ENCODE data around the gene RAB28.

Gene RAB28

DNA sequence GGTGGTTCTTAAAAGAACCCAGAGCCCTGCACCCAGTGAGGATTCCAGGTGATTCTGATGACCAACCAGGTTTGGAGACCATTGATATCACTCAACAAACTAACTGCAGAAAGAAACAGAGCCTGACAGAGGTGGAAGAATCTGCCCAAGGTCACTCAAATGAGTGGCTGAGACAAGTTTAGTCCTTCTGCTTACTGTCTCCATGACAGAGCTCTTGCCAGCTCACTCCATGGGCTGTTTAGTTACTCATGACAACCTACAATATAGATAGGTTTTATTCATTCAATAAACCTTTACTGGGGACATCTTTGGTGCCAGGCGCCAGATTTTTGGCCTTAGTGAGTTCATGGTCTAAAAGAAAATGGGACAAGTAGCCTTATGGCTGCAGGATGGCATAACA is 124.3 kb downstream of the RAB28 start:
- Histone ChIP-seq H3K4me3 (ENCODE audit: low read length in 2 of 2) (no peak overlapping the region), H3K9me3 (replicated peaks in 1 of 2; ENCODE audit: control insufficient read depth in 2 of 2, insufficient read depth in 1 of 2, low read depth in 1 of 2, low read length in 2 of 2) (no peaks in the 10 kb centered on the region), H3K79me1 (ENCODE audit: low read depth, low read length) (no peaks in the 10 kb centered on the region), H4K8ac (ENCODE audit: low read depth, low read length) (no peak overlapping the region), H3K9ac (ENCODE audit: low read depth, low read length, poor library complexity) (no peak overlapping the region), H3K18ac (ENCODE audit: low read length) (no peak overlapping the region), H2BK12ac (ENCODE audit: low read length) (no peak overlapping the region), H2BK15ac (ENCODE audit: low read length) (no peak overlapping the region), H4K91ac (ENCODE audit: low read depth, low read length, poor library complexity) (no peak overlapping the region), H3K4me2 (ENCODE audit: insufficient read depth, low read length, poor library complexity, severe bottlenecking) (no peak overlapping the region), H2BK120ac (ENCODE audit: low read depth, low read length) (no peak overlapping the region), H2AFZ (ENCODE audit: low read length) (no peak overlapping the region), H3K27ac (replicated peaks; ENCODE audit: low read length) (no peak overlapping the region), H2BK5ac (ENCODE audit: low read length) (no peak overlapping the region), H3K4me1 (ENCODE audit: control insufficient read depth in 2 of 2, insufficient read depth in 1 of 2, low read depth in 1 of 2, low read length in 2 of 2) (peaks cover 2 to 8% of the 10 kb centered on the region in 2 donors), H3K27me3 (ENCODE audit: control insufficient read depth in 3 of 3, insufficient read depth in 3 of 3, low read depth in 1 of 3, low read length in 3 of 3) (no peaks in the 10 kb centered on the region), H3K14ac (ENCODE audit: low read length) (no peak overlapping the region), H3K36me3 (replicated peaks in 1 of 2; ENCODE audit: control insufficient read depth in 2 of 2, insufficient read depth in 2 of 2, low read length in 2 of 2) (peaks cover 0 to 15% of the 10 kb centered on the region in 2 donors), H3K23ac (ENCODE audit: low read depth, low read length, poor library complexity) (no peak overlapping the region), H3K4ac (ENCODE audit: low read length) (no peak overlapping the region), H2AK5ac (ENCODE audit: low read depth, low read length) (no peak overlapping the region)
- no peak for DNase-seq (ENCODE audit: low spot score)
- WGBS, 2 donors (ENCODE audit: extremely low coverage in 2 of 2, insufficient read length in 2 of 2, insufficient replicate concordance in 1 of 2) = no CpG with 5 or more reads among the region's 1 CpG

DNA sequence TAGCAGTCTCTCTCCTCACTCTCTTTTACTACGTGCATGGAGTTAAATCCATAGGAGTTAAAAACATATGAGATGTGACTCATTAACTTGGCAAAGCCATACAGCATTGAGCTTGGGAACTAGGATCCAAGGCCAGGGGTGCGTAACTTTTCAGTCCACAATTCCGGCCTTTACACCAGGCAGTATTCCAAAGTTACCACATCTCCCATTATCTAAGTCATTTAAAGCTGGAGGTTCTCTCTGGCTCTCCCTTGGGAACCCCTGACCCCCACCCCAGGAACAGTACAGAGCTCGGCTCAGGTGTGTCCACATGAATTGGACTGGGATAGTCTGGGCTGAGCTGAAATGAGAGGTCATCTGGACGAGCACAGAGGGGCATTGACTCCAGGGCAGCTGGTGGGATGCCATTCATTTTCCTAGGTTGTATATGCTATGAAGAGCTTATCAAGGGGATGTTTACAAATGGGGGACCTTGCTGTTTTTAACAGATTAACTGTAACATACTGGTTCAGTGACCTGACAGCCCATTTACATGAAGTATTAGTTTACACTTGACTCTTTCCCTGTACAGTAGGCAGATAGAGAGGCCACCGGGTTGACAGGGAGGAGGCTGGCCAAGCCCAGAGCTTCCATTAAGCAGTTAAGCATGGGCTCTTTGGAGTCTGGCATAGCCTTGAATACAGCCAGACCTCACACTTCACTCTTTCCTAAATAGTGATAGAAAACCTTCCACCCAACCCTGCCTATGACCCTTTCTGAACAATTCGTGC is 128.8 kb downstream of the RAB28 start:
- WGBS, 2 donors (ENCODE audit: extremely low coverage in 2 of 2, insufficient read length in 2 of 2, insufficient replicate concordance in 1 of 2) = no CpG with 5 or more reads among the region's 7 CpGs
- Histone ChIP-seq H3K23ac (ENCODE audit: low read depth, low read length, poor library complexity) (no peak overlapping the region), H2AFZ (ENCODE audit: low read length) (no peak overlapping the region), H3K27ac (replicated peaks; ENCODE audit: low read length) (no peak overlapping the region), H3K9ac (ENCODE audit: low read depth, low read length, poor library complexity) (no peak overlapping the region), H2BK5ac (ENCODE audit: low read length) (no peak overlapping the region), H2BK120ac (ENCODE audit: low read depth, low read length) (no peak overlapping the region), H4K8ac (ENCODE audit: low read depth, low read length) (no peak overlapping the region), H4K91ac (ENCODE audit: low read depth, low read length, poor library complexity) (no peak overlapping the region), H3K9me3 (replicated peaks in 1 of 2; ENCODE audit: control insufficient read depth in 2 of 2, insufficient read depth in 1 of 2, low read depth in 1 of 2, low read length in 2 of 2) (peaks cover 0 to 14% of the 10 kb centered on the region in 2 donors), H3K4ac (ENCODE audit: low read length) (no peak overlapping the region), H2BK15ac (ENCODE audit: low read length) (no peak overlapping the region), H3K14ac (ENCODE audit: low read length) (no peak overlapping the region), H2BK12ac (ENCODE audit: low read length) (no peak overlapping the region), H3K36me3 (replicated peaks in 1 of 2; ENCODE audit: control insufficient read depth in 2 of 2, insufficient read depth in 2 of 2, low read length in 2 of 2) (peaks cover 0 to 4% of the 10 kb centered on the region in 2 donors), H2AK5ac (ENCODE audit: low read depth, low read length) (no peak overlapping the region), H3K4me1 (ENCODE audit: control insufficient read depth in 2 of 2, insufficient read depth in 1 of 2, low read depth in 1 of 2, low read length in 2 of 2) (no peaks in the 10 kb centered on the region), H3K18ac (ENCODE audit: low read length) (no peak overlapping the region), H3K27me3 (ENCODE audit: control insufficient read depth in 3 of 3, insufficient read depth in 3 of 3, low read depth in 1 of 3, low read length in 3 of 3) (no peaks in the 10 kb centered on the region), H3K4me3 (ENCODE audit: low read length in 2 of 2) (no peak overlapping the region), H3K79me1 (ENCODE audit: low read depth, low read length) (no peaks in the 10 kb centered on the region), H3K4me2 (ENCODE audit: insufficient read depth, low read length, poor library complexity, severe bottlenecking) (no peak overlapping the region)
- no peak for DNase-seq (ENCODE audit: low spot score)

- no peak overlapping the region for H2BK12ac ChIP-seq (ENCODE audit: low read length)
- H3K4ac ChIP-seq (ENCODE audit: low read length) = no peak overlapping the region
- WGBS, 2 donors (ENCODE audit: extremely low coverage in 2 of 2, insufficient read length in 2 of 2, insufficient replicate concordance in 1 of 2) = no CpG with 5 or more reads among the region's 3 CpGs
- no peaks in the 10 kb centered on the region for H3K36me3 ChIP-seq (replicated peaks in 1 of 2; ENCODE audit: control insufficient read depth in 2 of 2, insufficient read depth in 2 of 2, low read length in 2 of 2)
- no peak overlapping the region for H3K27ac ChIP-seq (replicated peaks; ENCODE audit: low read length)
- no peak overlapping the region for H2AK5ac ChIP-seq (ENCODE audit: low read depth, low read length)
- DNase-seq (ENCODE audit: low spot score) = no peak
- no peak overlapping the region for H3K18ac ChIP-seq (ENCODE audit: low read length)
- no peak overlapping the region for H4K91ac ChIP-seq (ENCODE audit: low read depth, low read length, poor library complexity)
- no peak overlapping the region for H2BK15ac ChIP-seq (ENCODE audit: low read length)
- peaks cover 0 to 18% of the 10 kb centered on the region in 2 donors for H3K9me3 ChIP-seq (replicated peaks in 1 of 2; ENCODE audit: control insufficient read depth in 2 of 2, insufficient read depth in 1 of 2, low read depth in 1 of 2, low read length in 2 of 2)
- H3K27me3 ChIP-seq (ENCODE audit: control insufficient read depth in 3 of 3, insufficient read depth in 3 of 3, low read depth in 1 of 3, low read length in 3 of 3) = no peaks in the 10 kb centered on the region
- no peak overlapping the region for H2BK120ac ChIP-seq (ENCODE audit: low read depth, low read length)
- H3K14ac ChIP-seq (ENCODE audit: low read length) = no peak overlapping the region
- H3K23ac ChIP-seq (ENCODE audit: low read depth, low read length, poor library complexity) = no peak overlapping the region
- H2BK5ac ChIP-seq (ENCODE audit: low read length) = no peak overlapping the region
- no peak overlapping the region for H2AFZ ChIP-seq (ENCODE audit: low read length)
- H4K8ac ChIP-seq (ENCODE audit: low read depth, low read length) = no peak overlapping the region
- no peaks in the 10 kb centered on the region for H3K79me1 ChIP-seq (ENCODE audit: low read depth, low read length)
- no peaks in the 10 kb centered on the region for H3K4me1 ChIP-seq (ENCODE audit: control insufficient read depth in 2 of 2, insufficient read depth in 1 of 2, low read depth in 1 of 2, low read length in 2 of 2)
- no peak overlapping the region for H3K9ac ChIP-seq (ENCODE audit: low read depth, low read length, poor library complexity)
- no peak overlapping the region for H3K4me3 ChIP-seq (ENCODE audit: low read length in 2 of 2)
- H3K4me2 ChIP-seq (ENCODE audit: insufficient read depth, low read length, poor library complexity, severe bottlenecking) = no peak overlapping the region
Measured at GRCh38 chr4:13349096-13349495, 135.0 kb downstream of the RAB28 start.

GRCh38 chr4:13348216-13348615 is 135.9 kb downstream of the RAB28 start:
- no peak overlapping the region for H4K91ac ChIP-seq (ENCODE audit: low read depth, low read length, poor library complexity)
- no peak overlapping the region for H3K9ac ChIP-seq (ENCODE audit: low read depth, low read length, poor library complexity)
- H3K9me3 ChIP-seq (replicated peaks in 1 of 2; ENCODE audit: control insufficient read depth in 2 of 2, insufficient read depth in 1 of 2, low read depth in 1 of 2, low read length in 2 of 2) = peaks cover 0 to 18% of the 10 kb centered on the region in 2 donors
- no peaks in the 10 kb centered on the region for H3K27me3 ChIP-seq (ENCODE audit: control insufficient read depth in 3 of 3, insufficient read depth in 3 of 3, low read depth in 1 of 3, low read length in 3 of 3)
- H2BK5ac ChIP-seq (ENCODE audit: low read length) = no peak overlapping the region
- no peaks in the 10 kb centered on the region for H3K36me3 ChIP-seq (replicated peaks in 1 of 2; ENCODE audit: control insufficient read depth in 2 of 2, insufficient read depth in 2 of 2, low read length in 2 of 2)
- no peak overlapping the region for H3K23ac ChIP-seq (ENCODE audit: low read depth, low read length, poor library complexity)
- H2BK12ac ChIP-seq (ENCODE audit: low read length) = no peak overlapping the region
- no peak for DNase-seq (ENCODE audit: low spot score)
- H2AFZ ChIP-seq (ENCODE audit: low read length) = no peak overlapping the region
- H3K4me2 ChIP-seq (ENCODE audit: insufficient read depth, low read length, poor library complexity, severe bottlenecking) = no peak overlapping the region
- no peak overlapping the region for H3K18ac ChIP-seq (ENCODE audit: low read length)
- H4K8ac ChIP-seq (ENCODE audit: low read depth, low read length) = no peak overlapping the region
- H2AK5ac ChIP-seq (ENCODE audit: low read depth, low read length) = no peak overlapping the region
- no peak overlapping the region for H2BK15ac ChIP-seq (ENCODE audit: low read length)
- no peak overlapping the region for H3K4ac ChIP-seq (ENCODE audit: low read length)
- no peaks in the 10 kb centered on the region for H3K79me1 ChIP-seq (ENCODE audit: low read depth, low read length)
- H3K4me3 ChIP-seq (ENCODE audit: low read length in 2 of 2) = no peak overlapping the region
- H3K14ac ChIP-seq (ENCODE audit: low read length) = no peak overlapping the region
- no peaks in the 10 kb centered on the region for H3K4me1 ChIP-seq (ENCODE audit: control insufficient read depth in 2 of 2, insufficient read depth in 1 of 2, low read depth in 1 of 2, low read length in 2 of 2)
- no CpG with 5 or more reads among the region's 3 CpGs for WGBS, 2 donors (ENCODE audit: extremely low coverage in 2 of 2, insufficient read length in 2 of 2, insufficient replicate concordance in 1 of 2)
- H3K27ac ChIP-seq (replicated peaks; ENCODE audit: low read length) = no peak overlapping the region
- H2BK120ac ChIP-seq (ENCODE audit: low read depth, low read length) = no peak overlapping the region

All from neuronal stem cell (in vitro differentiated cells).